ENCODE results near the gene CYP2A7.
"Not testable (repeated sequence)": the region's sequence is repeated elsewhere in the genome, so short reads cannot be mapped to it uniquely, and the experiment has no call there.

GRCh38 chr19:40879349-40879748 is 2.7 kb downstream of the CYP2A7 start:
- TF ChIP-seq CTCF, POLR2AphosphoS5 (IDR thresholded peaks at IDR 0.05): not testable (repeated sequence)

All from gastroesophageal sphincter (tissue), 3 donors.